ENCODE data around the gene CD44.
"Not testable (repeated sequence)": the region's sequence is repeated elsewhere in the genome, so short reads cannot be mapped to it uniquely, and the experiment has no call there.

CD44 gene

DNA sequence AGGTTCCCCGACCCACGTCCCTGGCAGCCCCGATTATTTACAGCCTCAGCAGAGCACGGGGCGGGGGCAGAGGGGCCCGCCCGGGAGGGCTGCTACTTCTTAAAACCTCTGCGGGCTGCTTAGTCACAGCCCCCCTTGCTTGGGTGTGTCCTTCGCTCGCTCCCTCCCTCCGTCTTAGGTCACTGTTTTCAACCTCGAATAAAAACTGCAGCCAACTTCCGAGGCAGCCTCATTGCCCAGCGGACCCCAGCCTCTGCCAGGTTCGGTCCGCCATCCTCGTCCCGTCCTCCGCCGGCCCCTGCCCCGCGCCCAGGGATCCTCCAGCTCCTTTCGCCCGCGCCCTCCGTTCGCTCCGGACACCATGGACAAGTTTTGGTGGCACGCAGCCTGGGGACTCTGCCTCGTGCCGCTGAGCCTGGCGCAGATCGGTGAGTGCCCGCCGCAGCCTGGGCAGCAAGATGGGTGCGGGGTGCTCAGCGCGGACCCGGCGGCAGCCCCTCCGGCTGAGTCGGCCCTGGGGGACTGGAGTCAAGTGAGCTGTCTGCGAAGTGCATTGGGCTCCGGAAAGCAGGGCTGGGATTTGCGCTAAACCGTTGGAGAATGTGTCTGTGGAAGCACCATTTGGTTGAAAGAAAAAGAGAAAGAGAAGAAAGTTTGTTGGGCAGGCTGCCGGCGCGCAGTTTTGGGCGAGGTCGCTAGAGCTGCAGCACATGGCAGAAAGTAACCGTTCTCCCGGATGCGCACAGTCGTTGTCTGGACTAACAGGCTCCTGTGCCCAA is at the start of gene CD44:
TSS of gene CD44 (plus strand) at position 229 of the 779 bp plus-strand sequence. CDS start at position 362, 133 bp downstream.
- no peaks in the 10 kb centered on the region for H3K9me3 ChIP-seq (ENCODE audit: control insufficient read depth, low read length)
- H3K4me3 ChIP-seq (ENCODE audit: low read length) = peak within 1 kb of the TSS; percentile 75
- H3K27me3 ChIP-seq (ENCODE audit: control insufficient read depth, insufficient read depth, low read length) = no peaks in the 10 kb centered on the region
- H3K9ac ChIP-seq (ENCODE audit: low read length) = peak within 1 kb of the TSS; percentile 82
- no peaks in the 10 kb centered on the region for H3K36me3 ChIP-seq (ENCODE audit: control insufficient read depth, insufficient read depth, low read length)
- H3K4me1 ChIP-seq (ENCODE audit: control insufficient read depth, insufficient read depth, low read length) = peaks cover 34% of the 10 kb centered on the region

DNA sequence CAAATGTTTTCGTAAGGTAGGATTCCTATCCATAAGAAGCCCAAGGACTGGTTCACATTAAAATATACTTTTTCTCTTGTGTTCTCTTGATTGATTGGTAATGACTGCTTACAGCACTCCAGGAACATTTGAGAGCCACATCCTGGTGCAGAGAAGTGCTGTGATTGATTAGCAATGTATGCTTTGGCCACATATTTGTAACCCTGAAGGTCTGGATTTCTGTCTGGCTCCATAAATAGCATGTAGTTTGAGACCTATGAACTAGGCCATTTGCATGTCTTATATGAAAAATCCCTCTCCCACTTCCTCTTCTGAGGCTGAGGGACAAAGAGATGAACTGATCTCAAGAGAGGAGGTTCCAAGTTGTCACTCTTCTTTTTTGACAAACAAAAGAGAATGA is 49.3 kb upstream of the CD44 start:
- H3K9me3 ChIP-seq (ENCODE audit: control insufficient read depth, low read length) = no peaks in the 10 kb centered on the region
- H3K36me3 ChIP-seq (ENCODE audit: control insufficient read depth, insufficient read depth, low read length) = no peaks in the 10 kb centered on the region
- H3K27me3 ChIP-seq (ENCODE audit: control insufficient read depth, insufficient read depth, low read length) = no peaks in the 10 kb centered on the region
- H3K4me1 ChIP-seq (ENCODE audit: control insufficient read depth, insufficient read depth, low read length) = peaks cover 4% of the 10 kb centered on the region
- no peak overlapping the region for H3K9ac ChIP-seq (ENCODE audit: low read length)
- H3K4me3 ChIP-seq (ENCODE audit: low read length) = no peak overlapping the region

DNA sequence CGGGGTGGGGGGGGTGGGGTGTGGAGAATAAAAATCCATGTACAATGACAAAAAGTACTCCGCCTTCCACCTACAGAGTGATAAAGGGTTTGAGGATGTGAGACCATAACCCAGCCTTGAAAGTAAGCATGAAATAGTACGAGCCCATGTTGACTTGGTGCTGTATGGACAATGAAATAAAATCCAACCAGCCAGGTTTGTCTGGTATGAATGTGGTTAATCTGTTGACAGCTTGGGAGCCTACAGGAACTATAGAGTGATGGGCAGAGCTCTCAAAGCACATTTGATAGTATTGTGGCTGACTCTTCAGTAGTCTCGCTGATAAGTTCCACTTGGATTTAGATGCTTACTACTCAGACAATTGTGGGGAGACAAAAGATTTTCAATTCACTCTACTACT is 48.8 kb upstream of the CD44 start:
- Histone ChIP-seq H3K36me3 (ENCODE audit: control insufficient read depth, insufficient read depth, low read length) (no peaks in the 10 kb centered on the region), H3K4me3 (ENCODE audit: low read length) (no peak overlapping the region), H3K27me3 (ENCODE audit: control insufficient read depth, insufficient read depth, low read length) (no peaks in the 10 kb centered on the region), H3K4me1 (ENCODE audit: control insufficient read depth, insufficient read depth, low read length) (peaks cover 4% of the 10 kb centered on the region), H3K9me3 (ENCODE audit: control insufficient read depth, low read length) (no peaks in the 10 kb centered on the region), H3K9ac (ENCODE audit: low read length) (no peak overlapping the region)

DNA sequence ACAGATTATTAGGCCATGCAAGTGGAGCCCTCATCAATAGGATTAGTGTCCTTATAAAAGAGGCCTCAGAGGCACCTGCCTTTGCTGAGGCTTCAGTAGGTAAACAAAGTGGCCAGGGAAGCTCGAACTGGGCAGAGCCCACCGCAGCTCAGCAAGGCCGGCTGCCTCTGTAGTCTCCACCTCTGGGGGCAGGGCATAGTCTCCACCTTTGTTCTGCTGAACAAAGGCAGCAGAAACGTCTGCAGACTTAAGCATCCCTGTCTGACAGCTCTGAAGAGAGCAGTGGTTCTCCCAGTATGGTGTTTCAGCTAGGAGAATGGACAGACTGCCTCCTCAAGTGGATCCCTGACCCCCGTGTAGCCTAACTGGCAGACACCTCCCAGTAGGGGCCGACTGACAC is 48.0 kb upstream of the CD44 start:
- H3K4me3 ChIP-seq (ENCODE audit: low read length); H3K27me3 ChIP-seq (ENCODE audit: control insufficient read depth, insufficient read depth, low read length); H3K4me1 ChIP-seq (ENCODE audit: control insufficient read depth, insufficient read depth, low read length); H3K9me3 ChIP-seq (ENCODE audit: control insufficient read depth, low read length); H3K9ac ChIP-seq (ENCODE audit: low read length); H3K36me3 ChIP-seq (ENCODE audit: control insufficient read depth, insufficient read depth, low read length): not testable (repeated sequence)

DNA sequence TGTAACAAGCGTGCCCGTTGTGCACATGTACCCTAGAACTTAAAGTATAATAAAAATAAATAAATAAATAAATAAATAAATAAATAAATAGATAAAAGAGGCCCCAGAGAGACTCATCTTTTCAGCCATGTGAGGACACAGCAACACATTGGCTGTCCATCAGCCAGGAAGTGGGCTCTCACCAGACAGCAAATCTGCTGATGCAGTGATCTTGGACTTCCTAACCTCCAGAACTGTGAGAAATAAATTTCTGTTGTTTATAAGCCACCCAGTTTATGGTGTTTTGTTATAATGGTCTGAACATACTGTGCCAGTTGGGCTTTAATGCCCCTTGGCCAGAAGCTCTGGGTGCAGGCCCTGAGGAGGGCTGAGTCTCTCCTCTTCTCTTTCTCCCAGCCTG is 42.2 kb upstream of the CD44 start:
- Histone ChIP-seq H3K27me3 (ENCODE audit: control insufficient read depth, insufficient read depth, low read length) (no peaks in the 10 kb centered on the region), H3K4me3 (ENCODE audit: low read length) (no peak overlapping the region), H3K4me1 (ENCODE audit: control insufficient read depth, insufficient read depth, low read length) (no peaks in the 10 kb centered on the region), H3K9me3 (ENCODE audit: control insufficient read depth, low read length) (no peaks in the 10 kb centered on the region), H3K36me3 (ENCODE audit: control insufficient read depth, insufficient read depth, low read length) (no peaks in the 10 kb centered on the region), H3K9ac (ENCODE audit: low read length) (no peak overlapping the region)

DNA sequence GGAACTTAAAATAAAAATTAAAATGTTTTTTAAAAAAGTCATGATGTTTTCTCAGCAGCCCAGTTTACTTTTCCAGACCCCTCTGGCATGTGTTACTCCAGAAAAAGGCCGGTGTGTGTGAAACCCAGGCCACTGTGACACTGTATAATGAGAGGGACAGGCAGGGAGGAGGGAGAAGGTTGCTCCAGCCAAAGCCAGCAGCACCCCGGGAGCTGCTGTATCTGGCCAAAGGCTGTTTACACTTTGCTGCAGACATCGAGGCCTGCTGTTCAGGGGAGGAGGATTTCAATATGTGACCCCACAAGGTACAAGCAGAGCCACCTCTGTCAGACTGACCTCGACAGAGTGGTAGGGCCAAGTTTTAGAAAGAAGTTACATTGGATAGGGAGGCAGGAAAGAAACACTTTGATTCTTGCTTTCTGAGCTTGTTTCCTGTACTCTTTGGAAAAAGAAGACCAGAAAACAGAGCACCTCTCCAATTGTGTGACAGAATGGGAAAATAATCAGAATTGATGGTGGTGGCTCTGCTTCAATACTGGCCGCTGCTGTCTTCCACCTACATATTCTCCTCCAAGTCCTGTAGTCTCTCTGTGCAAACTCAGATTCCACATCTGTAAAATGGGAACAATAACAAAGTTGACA is 41.0 kb upstream of the CD44 start:
- H3K36me3 ChIP-seq (ENCODE audit: control insufficient read depth, insufficient read depth, low read length) = no peaks in the 10 kb centered on the region
- no peak overlapping the region for H3K9ac ChIP-seq (ENCODE audit: low read length)
- no peaks in the 10 kb centered on the region for H3K9me3 ChIP-seq (ENCODE audit: control insufficient read depth, low read length)
- H3K4me3 ChIP-seq (ENCODE audit: low read length) = no peak overlapping the region
- H3K4me1 ChIP-seq (ENCODE audit: control insufficient read depth, insufficient read depth, low read length) = no peaks in the 10 kb centered on the region
- H3K27me3 ChIP-seq (ENCODE audit: control insufficient read depth, insufficient read depth, low read length) = no peaks in the 10 kb centered on the region

DNA sequence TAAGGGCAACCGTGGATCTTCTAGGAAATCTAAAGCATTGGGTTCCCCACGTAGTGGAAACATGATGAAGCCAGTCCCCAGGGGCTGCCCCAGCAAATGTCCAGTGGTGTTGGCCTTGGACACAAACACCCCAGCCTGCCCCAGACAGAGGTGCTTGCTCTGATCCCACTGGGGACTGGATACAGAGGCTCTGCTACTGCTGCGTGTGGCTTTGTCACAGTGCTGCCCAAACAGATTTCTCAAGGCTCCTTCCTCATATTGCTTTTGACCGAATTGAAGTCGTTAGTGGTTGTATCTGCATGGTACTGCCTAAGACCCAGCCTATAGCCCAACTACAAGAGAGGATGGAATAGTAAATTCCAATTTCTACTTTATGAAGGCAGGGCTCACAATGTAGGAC is 40.1 kb upstream of the CD44 start:
- Histone ChIP-seq H3K36me3 (ENCODE audit: control insufficient read depth, insufficient read depth, low read length) (no peaks in the 10 kb centered on the region), H3K9me3 (ENCODE audit: control insufficient read depth, low read length) (no peaks in the 10 kb centered on the region), H3K27me3 (ENCODE audit: control insufficient read depth, insufficient read depth, low read length) (no peaks in the 10 kb centered on the region), H3K4me3 (ENCODE audit: low read length) (no peak overlapping the region), H3K4me1 (ENCODE audit: control insufficient read depth, insufficient read depth, low read length) (no peaks in the 10 kb centered on the region), H3K9ac (ENCODE audit: low read length) (no peak overlapping the region)

DNA sequence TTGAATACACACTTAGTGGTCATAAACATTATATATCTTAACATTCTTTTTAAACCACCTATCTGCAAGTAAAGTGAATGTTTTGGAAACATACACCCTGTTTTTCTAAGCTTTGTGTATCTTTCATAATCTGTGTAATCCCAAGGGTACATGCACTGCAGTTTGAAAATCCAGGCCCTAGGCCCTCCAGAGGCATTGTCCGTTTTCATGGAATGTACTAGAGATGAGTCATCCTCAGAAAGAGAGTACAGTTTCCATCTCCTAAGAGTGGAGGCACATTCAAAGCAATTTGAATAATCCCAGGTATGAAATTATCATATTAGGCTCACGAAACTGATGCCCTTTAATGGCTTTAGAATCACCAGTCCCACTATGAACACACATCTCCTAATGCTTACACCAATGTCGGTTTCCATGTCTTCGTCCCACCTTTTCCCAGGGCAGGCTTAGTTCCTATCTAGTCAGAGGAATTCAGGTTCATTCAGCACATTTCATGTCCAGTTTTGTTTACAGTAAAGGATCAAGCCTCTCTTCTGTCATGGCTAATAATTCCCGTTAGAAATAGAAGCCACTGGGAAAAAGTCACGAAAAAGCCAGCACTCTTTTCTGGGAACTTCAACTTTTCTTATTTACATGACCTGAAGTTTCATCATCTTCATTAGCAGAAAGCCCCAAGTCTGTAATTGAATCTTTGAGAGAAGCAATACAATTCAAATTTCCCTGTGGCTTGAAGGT is 39.5 kb upstream of the CD44 start:
- Histone ChIP-seq H3K9me3 (ENCODE audit: control insufficient read depth, low read length) (no peaks in the 10 kb centered on the region), H3K4me3 (ENCODE audit: low read length) (no peak overlapping the region), H3K36me3 (ENCODE audit: control insufficient read depth, insufficient read depth, low read length) (no peaks in the 10 kb centered on the region), H3K4me1 (ENCODE audit: control insufficient read depth, insufficient read depth, low read length) (no peaks in the 10 kb centered on the region), H3K27me3 (ENCODE audit: control insufficient read depth, insufficient read depth, low read length) (no peaks in the 10 kb centered on the region), H3K9ac (ENCODE audit: low read length) (no peak overlapping the region)

DNA sequence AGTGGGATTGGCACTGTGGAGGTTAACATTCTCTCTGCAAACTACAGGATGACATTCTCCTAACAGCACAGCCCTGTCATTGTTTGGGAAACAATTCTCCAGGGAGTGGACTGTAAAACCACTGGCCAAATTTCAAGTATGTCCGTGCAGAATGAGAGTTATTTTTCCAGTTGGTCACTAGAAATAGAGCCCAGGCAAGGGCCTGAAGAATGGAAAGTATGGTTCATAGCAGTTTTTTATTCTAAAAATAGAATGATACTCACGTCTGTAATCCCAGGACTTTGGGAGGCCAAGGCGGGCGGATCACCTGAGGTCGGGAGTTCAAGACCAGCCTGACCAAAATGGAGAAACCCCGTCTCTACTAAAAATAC is 39.0 kb upstream of the CD44 start:
- no peak overlapping the region for H3K9ac ChIP-seq (ENCODE audit: low read length)
- no peaks in the 10 kb centered on the region for H3K4me1 ChIP-seq (ENCODE audit: control insufficient read depth, insufficient read depth, low read length)
- no peaks in the 10 kb centered on the region for H3K36me3 ChIP-seq (ENCODE audit: control insufficient read depth, insufficient read depth, low read length)

DNA sequence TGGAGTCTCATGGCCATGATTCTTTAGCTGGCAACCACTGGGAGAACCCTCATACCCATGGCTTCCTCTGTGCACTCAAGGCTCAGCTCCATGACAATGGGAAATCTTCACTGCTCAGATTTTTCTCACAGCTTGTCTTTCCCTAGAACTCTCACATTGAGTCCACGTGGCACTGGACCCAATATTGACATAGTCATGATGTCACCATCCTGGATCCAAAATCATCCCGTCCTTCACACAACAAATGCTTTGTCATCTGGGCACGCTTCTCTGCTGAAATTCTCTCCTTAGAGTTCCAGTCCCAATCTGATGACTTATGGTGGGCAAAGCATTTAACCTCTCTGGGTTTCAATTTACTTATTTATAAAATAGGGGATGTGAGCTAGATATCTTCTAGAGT is 37.7 kb upstream of the CD44 start:
- Histone ChIP-seq H3K9ac (ENCODE audit: low read length) (no peak overlapping the region), H3K9me3 (ENCODE audit: control insufficient read depth, low read length) (no peaks in the 10 kb centered on the region), H3K4me1 (ENCODE audit: control insufficient read depth, insufficient read depth, low read length) (no peaks in the 10 kb centered on the region), H3K27me3 (ENCODE audit: control insufficient read depth, insufficient read depth, low read length) (no peaks in the 10 kb centered on the region), H3K4me3 (ENCODE audit: low read length) (no peak overlapping the region), H3K36me3 (ENCODE audit: control insufficient read depth, insufficient read depth, low read length) (no peaks in the 10 kb centered on the region)

More for the DNA sequence above, 39.0 kb upstream of the CD44 start:
- H3K27me3 ChIP-seq (ENCODE audit: control insufficient read depth, insufficient read depth, low read length) = no peaks in the 10 kb centered on the region
- no peaks in the 10 kb centered on the region for H3K9me3 ChIP-seq (ENCODE audit: control insufficient read depth, low read length)
- H3K4me3 ChIP-seq (ENCODE audit: low read length) = no peak overlapping the region

DNA sequence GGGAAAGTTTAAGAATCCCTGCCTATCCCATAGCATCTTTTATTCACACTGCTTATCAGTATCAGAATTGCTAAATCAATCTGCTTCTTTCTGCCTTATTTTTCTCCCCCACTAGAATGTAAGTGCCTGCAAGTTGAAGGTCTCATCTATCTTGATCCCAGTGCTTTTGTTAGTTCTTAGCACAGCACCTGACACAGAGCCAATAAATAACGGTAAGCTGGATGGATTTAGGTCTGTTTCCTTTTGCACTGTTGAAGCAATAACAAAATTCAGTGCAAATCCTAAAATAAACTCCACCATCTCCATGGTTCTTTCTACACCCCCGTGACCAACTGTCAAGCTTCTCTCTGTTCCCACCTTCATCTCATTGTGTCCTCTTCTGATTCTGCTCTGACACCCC is 36.7 kb upstream of the CD44 start:
- Histone ChIP-seq H3K27me3 (ENCODE audit: control insufficient read depth, insufficient read depth, low read length) (no peaks in the 10 kb centered on the region), H3K9me3 (ENCODE audit: control insufficient read depth, low read length) (no peaks in the 10 kb centered on the region), H3K36me3 (ENCODE audit: control insufficient read depth, insufficient read depth, low read length) (no peaks in the 10 kb centered on the region), H3K9ac (ENCODE audit: low read length) (no peak overlapping the region), H3K4me1 (ENCODE audit: control insufficient read depth, insufficient read depth, low read length) (no peaks in the 10 kb centered on the region), H3K4me3 (ENCODE audit: low read length) (no peak overlapping the region)
